Activated gamma-delta T cell (primary cell): ENCODE data around the gene NEK4.

Experiments used
- DNase-seq: peaks from one replicate; lab custom pipeline; 2025; lab: John Stamatoyannopoulos, UW

The NEK4 gene

GRCh38 chr3:52663098-52663497 is 107.6 kb downstream of the NEK4 start:
- no peak for DNase-seq

- no peak for DNase-seq
Observed at GRCh38 chr3:52660046-52660445, 110.7 kb downstream of the NEK4 start.
